Lower leg skin (tissue), 4 donors: ENCODE measurements around the gene UNC5A. TPM values are rescaled to one million over a fixed set of nuclear protein-coding genes. Genes with fewer than 3 reads are reported as not detected.

Experiments
- DNase-seq, 2 donors: peaks; one replicate each; pipeline ENCODE4 v3.0.0-alpha.2; 2019; ENCODE audit warnings: low spot score in 2 of 2
- H3K4me3 ChIP-seq: fragments of 200-600 bp; sonication (generic); 2 replicates; pipeline ENCODE4 v1.5.1; 2017; ENCODE audit warnings: mild to moderate bottlenecking, low read depth; ENCODE audit not compliant: poor library complexity, severe bottlenecking
- POLR2A ChIP-seq, 2 donors: fragments of 450-650 bp; IDR thresholded peaks; one replicate each; pipeline ENCODE4 v1.6.1; 2016 to 2017; ENCODE audit warnings: antibody characterized with exemption in 2 of 2, mild to moderate bottlenecking in 1 of 2, moderate library complexity in 1 of 2
- WGBS, 2 donors: methylation state at CpG; one replicate each; pipeline ENCODE4 v1.1.5; 2018; 5-methylcytosine and 5-hydroxymethylcytosine counted together
- intact Hi-C: fragments of 100-400 bp; cut with DNase I; formaldehyde crosslinking; loops from one replicate; pipeline ENCODE4 v1.15.0; 2023; ENCODE audit warnings: low total_unique reads
- total RNA-seq, 4 donors: library from RNA; depleted of rRNA; stranded (reverse); fragments of >200 nt; gene quantifications; one replicate each; pipeline ENCODE4 v1.1.0, GENCODE V29; 2016
- TF ChIP-seq, protein P1 (sequence below), 3 donors: fragments of 450-650 bp; IDR thresholded peaks; one replicate each; pipeline ENCODE4 v1.5.1; 2016; ENCODE audit warnings: antibody characterized with exemption in 3 of 3, mild to moderate bottlenecking in 3 of 3, moderate library complexity in 2 of 3

UNC5A gene
- total RNA-seq, 4 donors from 2014 or later, result 0.13 to 0.25 (median 0.23) TPM; not detected in 1

DNA sequence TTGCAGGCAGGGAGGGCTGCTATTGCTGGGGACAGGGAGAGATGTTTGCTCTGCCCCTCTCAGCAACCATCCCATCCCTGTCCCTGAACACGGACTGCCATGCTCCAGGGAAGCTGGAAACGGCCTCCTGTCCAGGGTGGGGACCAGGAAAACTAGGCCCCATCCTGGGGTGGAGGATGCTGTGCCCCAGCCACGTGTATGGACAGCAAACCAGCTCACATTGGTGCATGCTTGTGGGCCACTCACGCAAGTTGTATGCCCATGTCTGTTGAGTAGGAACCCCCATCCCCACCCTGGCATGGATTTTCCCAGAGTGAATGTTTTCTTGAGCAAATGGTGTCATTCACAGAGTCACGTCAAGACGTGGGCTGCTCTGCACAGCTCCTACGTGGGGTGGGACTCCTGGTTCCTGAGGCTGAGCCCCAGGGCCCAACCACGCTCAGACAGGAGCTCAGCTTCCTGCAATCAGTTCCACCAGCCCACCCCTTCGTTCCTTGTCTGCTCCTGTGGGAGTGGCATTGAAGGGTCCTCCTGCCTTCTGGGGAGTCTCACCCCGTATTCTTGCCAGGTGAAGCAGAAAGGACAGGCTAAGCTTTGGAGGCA lies 4.6 kb downstream of the UNC5A start:
- intact Hi-C loops, result no loop called here
- no peak for DNase-seq
- TF ChIP-seq, protein P1, sequence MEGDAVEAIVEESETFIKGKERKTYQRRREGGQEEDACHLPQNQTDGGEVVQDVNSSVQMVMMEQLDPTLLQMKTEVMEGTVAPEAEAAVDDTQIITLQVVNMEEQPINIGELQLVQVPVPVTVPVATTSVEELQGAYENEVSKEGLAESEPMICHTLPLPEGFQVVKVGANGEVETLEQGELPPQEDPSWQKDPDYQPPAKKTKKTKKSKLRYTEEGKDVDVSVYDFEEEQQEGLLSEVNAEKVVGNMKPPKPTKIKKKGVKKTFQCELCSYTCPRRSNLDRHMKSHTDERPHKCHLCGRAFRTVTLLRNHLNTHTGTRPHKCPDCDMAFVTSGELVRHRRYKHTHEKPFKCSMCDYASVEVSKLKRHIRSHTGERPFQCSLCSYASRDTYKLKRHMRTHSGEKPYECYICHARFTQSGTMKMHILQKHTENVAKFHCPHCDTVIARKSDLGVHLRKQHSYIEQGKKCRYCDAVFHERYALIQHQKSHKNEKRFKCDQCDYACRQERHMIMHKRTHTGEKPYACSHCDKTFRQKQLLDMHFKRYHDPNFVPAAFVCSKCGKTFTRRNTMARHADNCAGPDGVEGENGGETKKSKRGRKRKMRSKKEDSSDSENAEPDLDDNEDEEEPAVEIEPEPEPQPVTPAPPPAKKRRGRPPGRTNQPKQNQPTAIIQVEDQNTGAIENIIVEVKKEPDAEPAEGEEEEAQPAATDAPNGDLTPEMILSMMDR (IDR thresholded peaks at IDR 0.05), result no peak
- 60 to 61% methylated on average over 10 of the region's 10 CpGs for WGBS, 2 donors
- H3K4me3 ChIP-seq, result no peak overlapping the region

DNA sequence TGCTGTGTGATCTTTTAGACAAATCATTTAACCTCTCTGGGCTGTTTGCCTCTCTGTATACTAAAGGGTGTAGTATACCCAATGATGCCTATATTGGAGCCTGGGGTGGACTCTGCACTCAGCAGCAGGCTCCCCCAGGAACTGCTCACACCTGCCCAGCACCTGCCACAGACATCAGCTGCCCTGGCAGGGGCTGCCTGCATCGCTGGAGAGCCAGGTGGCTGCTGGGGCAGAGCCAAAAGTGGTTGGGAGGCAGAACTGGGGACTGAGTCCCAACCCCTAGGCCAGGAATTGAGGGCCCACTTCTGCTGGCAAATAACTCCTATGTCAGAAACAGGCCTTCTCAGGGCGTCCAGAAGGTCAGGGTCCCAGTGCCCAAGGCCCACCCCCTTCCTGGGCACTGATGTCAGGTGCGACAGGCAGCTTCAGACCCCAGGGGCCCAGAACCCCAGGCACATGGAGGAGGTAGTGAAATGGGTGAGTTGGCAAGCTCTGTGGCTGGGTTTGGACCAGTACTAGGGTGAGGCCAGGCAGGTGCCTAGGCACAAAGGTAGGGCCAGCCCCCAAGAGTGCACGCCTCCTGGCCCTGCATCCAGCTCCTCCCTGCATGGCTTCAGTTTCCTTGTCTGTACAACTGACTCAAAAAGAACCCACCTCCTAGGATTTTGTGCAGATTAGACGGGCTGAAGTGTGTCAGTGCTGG lies 5.8 kb downstream of the UNC5A start:
- WGBS, 2 donors, result 66 to 75% methylated on average over 5 of the region's 5 CpGs

DNA sequence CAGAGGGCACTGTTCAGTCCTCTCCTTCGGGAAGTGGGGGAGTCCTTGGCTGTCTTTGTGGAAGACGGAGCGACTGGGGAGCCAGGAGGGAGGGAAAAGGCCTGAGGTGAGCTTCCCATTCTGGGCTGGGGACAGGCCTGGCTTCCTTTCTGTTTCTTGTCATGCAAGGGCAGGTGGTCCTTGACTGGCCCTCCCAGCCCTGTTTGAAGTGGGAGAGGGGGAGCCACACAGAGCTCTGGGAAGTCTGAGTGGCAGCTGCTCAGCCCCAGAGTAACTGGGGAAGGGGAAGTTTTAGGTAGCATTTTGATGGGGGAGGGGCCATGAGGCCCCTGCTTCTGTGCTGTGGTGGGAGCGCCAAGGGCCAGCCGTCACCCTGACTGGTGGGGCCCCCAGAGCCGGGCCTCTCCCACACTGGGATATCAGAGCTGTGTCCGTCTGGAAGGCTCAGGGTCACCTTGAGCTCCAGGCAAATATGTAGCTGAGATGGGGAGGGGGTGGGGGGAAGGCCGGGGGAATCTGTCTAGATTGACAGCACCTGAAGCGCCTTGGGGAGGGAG lies 6.5 kb downstream of the UNC5A start:
- no peak for TF ChIP-seq POLR2A (IDR thresholded peaks at IDR 0.05)
- TF ChIP-seq, protein P1 (IDR thresholded peaks at IDR 0.05), result no peak
- 31 to 50% methylated on average over 6 to 9 of the region's 9 CpGs for WGBS, 2 donors
- intact Hi-C loops, result no loop called here
- no peak for DNase-seq
- no peak overlapping the region for H3K4me3 ChIP-seq

More for the DNA sequence above, 5.8 kb downstream of the UNC5A start:
- no peak overlapping the region for H3K4me3 ChIP-seq
- TF ChIP-seq, protein P1 (IDR thresholded peaks at IDR 0.05), result no peak
- TF ChIP-seq POLR2A (IDR thresholded peaks at IDR 0.05), result no peak
- no peak for DNase-seq
- intact Hi-C loops, result no loop called here

DNA sequence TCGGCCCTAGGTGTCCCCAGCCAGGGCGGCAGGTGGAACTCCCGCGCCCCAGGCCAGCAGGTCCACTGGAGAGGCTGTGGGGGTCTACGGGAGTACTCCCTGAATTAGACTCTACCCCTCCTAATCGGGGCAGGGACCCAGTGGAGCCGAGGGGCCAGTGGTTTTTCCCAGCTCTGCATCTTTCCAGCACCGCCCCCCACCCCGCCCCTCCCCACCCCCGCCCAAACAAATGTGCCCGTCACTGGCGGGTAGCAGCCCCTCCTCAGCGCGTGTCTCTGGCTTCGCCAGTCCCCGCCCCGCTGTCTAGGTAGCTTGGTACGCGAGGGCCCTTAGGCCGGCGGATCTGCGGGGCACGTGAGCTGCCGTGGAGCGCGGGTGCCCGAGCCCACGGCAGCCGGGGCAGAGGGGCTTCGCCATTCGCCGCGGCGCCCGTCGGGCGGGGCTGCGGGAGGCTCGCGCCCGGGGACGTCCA lies 7.0 kb downstream of the UNC5A start:
- DNase-seq, result no peak
- TF ChIP-seq POLR2A (IDR thresholded peaks at IDR 0.05), result no peak
- TF ChIP-seq, protein P1 (IDR thresholded peaks at IDR 0.05), result no peak
- 4 to 5% methylated on average over 3 to 14 of the region's 42 CpGs for WGBS, 2 donors
- no peak overlapping the region for H3K4me3 ChIP-seq
- intact Hi-C loops, result no loop called here

DNA sequence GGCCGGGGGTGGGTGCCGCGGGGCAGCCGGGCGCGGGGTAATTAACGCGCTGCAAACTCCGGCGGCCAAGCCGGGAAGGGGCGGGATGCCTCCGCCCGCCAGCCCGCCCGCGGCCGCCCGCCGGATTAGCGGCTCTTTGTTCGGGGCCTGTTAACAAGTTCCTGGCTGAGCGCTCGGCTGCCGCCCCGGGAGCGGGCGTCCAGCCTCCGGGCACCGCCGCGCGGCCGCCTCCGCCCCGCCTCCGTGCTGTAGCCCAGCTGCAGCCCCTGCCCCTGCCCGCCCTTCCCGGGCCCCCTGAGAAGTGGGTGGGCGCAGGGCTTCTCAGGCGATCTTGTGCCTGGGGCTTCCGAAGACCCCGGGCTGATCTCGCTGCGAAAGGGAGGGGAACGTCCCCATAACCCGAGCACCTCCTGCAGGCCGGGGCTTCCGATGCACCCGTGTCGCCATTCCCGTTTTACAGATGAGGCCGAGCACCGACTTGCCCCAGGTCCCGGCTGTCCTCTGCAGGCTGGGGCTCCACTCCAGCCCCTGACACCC lies 7.5 kb downstream of the UNC5A start:
- H3K4me3 ChIP-seq, result no peak overlapping the region
- intact Hi-C loops, result no loop called here
- WGBS, 2 donors, result 1 to 2% methylated on average over 22 to 28 of the region's 55 CpGs
- TF ChIP-seq POLR2A (IDR thresholded peaks at IDR 0.05), result no peak
- TF ChIP-seq, protein P1 (IDR thresholded peaks at IDR 0.05), result no peak
- DNase-seq, result no peak
